VCaP (cell line): ENCODE results near the gene IPO8.
A peak's percentile ranks its signal among the peaks of the same experiment; 100 is the strongest.
"Not testable (repeated sequence)": the region's sequence is repeated elsewhere in the genome, so short reads cannot be mapped to it uniquely, and the experiment has no call there.

Experiments used
- H3K27ac ChIP-seq: fragments of 450-650 bp; 2 replicates; pipeline ENCODE4 v1.5.1; 2017
- TF ChIP-seq, protein P1 (sequence below): fragments of 450-650 bp; conservative IDR thresholded peaks from 2 replicates; pipeline ENCODE4 v1.5.1; 2017; ENCODE audit warnings: mild to moderate bottlenecking, moderate library complexity

IPO8 gene

DNA sequence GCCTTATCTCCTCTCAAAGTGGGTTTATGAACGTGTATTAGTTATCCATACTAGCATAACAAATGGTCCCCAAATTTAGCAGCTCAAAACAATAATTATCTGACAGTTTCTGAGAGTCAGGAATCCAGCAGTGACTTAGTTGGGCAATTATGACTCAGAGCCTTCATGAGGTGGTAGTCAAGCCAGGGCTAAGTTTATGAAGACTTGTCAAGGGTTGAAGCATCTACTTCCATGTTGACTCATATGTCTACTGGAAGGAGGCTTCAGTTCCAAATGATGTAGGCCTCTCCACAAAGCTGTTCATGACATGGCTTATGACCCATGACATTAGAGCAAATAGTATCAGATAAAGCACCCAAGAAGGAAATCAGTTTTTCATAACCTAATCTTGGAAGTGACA, 73.2 kb downstream of the IPO8 start:
- TF ChIP-seq, protein P1, sequence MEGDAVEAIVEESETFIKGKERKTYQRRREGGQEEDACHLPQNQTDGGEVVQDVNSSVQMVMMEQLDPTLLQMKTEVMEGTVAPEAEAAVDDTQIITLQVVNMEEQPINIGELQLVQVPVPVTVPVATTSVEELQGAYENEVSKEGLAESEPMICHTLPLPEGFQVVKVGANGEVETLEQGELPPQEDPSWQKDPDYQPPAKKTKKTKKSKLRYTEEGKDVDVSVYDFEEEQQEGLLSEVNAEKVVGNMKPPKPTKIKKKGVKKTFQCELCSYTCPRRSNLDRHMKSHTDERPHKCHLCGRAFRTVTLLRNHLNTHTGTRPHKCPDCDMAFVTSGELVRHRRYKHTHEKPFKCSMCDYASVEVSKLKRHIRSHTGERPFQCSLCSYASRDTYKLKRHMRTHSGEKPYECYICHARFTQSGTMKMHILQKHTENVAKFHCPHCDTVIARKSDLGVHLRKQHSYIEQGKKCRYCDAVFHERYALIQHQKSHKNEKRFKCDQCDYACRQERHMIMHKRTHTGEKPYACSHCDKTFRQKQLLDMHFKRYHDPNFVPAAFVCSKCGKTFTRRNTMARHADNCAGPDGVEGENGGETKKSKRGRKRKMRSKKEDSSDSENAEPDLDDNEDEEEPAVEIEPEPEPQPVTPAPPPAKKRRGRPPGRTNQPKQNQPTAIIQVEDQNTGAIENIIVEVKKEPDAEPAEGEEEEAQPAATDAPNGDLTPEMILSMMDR, result no peak
- no peak overlapping the region for H3K27ac ChIP-seq

DNA sequence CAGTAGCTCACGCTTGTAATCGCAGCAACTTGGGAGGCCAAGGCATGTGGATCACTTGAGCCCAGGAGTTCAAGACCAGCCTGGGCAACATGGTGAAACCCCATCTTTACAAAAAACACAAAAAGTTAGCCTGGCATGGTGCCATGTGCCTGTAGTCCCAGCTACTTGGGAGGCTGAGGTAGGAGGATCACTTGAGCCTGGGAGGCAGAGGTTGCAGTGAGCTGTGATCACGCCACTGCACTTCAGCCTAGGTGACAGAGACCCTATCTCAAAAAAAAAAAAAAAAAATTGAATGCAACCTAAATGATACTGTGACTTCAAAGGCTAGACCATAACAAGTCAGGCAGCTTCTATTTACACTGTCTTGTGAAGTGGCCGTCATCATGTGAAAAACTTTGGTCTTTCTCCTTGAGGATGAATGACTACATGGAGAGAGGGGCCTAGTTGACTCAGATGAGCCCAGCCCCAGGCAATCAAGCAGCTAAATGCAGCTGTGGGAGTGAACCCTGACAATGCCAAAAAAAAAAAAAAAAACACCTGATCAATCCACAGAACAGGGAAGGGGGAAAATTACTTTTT, 73.9 kb downstream of the IPO8 start:
- not testable (repeated sequence) for H3K27ac ChIP-seq

DNA sequence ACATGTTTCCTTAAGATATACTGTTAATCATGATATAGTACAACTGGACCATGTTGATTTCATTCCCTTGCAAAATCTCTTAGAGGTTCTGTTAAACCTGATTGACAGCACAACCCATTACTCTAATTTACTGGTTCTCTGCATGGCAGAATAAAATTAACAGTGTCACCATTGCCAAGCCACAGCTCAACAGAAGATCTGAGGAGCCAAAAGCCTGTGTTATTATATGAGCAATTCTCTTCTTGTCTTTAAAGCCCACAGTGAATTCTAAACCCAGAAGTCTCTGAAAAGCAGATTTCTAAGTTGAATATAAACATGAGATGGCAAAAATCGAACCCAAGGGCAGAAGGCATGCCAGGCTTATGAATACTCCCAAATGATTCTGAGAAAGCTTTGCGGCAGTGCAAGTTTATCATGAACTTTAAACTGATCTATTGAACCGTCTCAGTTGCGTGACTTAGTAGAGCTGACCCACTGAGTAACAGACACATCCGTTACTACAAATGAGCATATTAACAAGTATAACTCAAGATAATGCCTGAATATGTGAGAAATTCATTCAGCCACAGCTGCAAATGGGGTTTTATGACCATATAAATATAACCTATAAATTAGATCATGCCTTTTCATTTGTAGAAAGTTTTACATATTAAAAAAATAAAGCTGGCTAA, 78.2 kb downstream of the IPO8 start:
- no peak overlapping the region for H3K27ac ChIP-seq
- TF ChIP-seq, protein P1, result no peak

DNA sequence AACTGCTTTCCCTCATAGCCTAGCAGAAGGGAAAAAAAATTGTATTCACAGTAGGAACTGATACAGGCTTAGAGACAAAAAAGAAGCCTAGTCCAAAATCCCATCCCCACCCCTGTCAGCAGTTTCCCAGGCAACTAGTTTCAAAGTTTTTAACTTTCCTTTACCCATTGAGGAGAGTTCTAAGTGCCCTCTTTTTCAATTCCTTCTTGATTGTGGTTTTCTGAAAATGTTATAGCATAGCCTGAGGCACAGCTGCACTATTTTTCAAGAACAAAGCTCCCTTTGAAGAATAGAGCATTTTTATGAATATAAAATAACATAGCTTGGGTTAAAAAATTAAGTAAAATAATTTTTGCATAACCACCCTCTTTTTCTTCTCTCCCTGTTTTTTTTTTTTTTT, 81.6 kb downstream of the IPO8 start:
- H3K27ac ChIP-seq, result no peak overlapping the region
- TF ChIP-seq, protein P1, result no peak

DNA sequence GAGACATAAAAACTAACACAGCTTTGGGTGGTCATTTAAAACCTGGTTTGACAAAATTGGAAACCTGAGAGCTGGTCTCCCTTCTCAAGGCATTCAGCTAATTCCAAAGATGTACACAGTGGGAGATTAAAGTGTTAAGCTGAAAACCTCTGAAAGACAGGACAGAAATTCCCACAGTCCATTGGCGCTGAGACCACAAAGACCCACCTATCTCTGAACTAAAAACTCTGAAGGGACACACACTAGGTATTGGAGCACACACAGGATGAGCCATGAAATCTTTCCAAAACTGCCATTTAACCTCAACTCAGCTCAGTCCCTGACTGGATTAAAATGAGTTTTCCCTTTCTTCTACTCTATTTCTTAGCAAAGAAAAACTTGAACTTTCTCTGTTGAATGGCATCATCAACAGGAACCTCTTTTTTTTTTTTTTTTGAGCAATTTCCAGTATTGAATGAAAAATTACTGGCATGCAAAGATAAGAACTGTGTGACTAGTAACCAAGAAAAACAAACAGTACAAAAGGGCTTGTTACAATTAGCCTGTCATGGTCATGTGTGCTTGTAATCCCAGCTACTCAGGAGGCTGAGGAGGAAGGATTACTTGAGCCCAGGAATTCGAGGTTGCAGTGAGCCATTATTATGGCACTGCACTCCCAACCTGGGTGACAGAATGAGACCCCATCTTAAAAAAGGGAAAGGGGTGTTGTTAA, 82.4 kb downstream of the IPO8 start:
- TF ChIP-seq, protein P1, result no peak
- H3K27ac ChIP-seq, result no peak overlapping the region

DNA sequence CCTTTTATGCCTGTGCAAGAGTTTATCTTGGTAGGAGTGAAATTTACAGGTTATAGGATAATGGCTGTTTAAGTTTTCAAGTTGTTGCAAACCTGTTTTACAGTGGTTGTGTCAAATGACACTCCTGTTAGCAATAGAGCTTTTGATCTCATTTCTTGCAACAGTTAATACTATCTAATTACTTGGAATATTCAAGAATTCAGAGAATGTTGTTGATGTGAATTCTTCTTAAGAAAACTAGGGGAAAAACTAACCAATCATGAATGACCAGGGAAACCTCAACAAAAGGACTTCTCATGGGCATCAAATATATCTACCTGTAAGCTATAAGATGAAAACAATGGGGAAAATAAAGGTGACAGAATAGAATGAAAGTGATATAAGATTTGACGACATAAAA, 85.0 kb downstream of the IPO8 start:
- H3K27ac ChIP-seq, result no peak overlapping the region
- TF ChIP-seq, protein P1, result no peak

DNA sequence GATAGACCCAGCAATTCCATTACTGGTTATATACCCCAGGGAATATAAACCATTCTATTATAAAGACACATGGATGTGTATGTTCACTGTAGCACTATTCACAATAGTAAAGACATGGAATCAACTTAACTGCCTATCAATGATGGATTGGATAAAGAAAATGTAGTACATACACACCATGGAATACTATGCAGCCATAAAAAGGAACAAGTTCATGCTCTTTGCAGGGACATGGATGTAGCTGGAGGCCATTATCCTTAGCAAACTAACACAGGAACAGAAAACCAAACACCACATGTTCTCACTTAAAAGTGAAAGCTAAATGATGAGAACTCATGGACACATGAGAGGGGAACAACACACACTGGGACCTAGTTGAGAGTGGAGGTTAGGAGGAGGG, 85.8 kb downstream of the IPO8 start:
- H3K27ac ChIP-seq, result not testable (repeated sequence)

DNA sequence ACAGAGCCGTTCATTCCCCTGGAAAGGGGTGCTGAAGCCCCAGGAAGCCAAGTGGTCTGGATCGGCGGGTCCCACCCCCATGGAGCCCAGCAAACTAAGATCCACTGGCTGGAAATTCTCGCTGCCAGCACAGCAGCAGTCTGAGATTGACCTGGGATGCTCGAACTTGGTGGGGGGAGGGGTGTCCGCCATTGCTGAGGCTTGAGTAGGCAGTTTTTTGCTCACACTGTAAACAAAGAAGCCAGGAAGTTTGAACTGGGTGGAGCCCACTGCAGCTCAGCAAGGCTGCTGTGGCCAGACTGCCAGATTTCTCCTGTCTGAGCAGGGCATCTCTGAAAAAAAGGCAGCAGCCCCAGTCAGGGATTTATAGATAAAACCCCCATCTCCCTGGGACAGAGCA, 91.4 kb downstream of the IPO8 start:
- H3K27ac ChIP-seq, result peak overlapping the region; percentile 33; the same call in 1 of the 2 replicates

DNA sequence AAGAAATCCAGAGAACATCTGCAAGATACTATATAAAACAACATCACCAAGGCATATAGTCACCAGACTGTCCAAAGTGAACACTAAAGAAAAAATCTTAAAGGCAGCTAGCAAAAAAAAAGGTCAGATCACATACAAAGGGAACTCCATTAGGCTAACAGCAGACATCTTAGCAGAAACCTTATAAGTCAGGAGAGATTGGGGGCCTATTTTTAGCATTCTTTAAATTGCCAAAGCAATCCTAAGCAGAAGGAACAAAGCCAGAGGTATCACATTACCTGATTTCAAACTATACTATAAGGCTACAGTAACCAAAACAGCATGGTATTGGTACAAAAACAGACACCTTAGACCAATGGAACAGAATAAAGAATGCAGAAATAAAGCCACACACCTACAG, 92.5 kb downstream of the IPO8 start:
- H3K27ac ChIP-seq, result no peak overlapping the region
- TF ChIP-seq, protein P1, result no peak
